Measurements from ENCODE around the gene ACBD4. TPM values are rescaled to one million over a fixed set of nuclear protein-coding genes. Genes with fewer than 3 reads are reported as not detected.
A peak's percentile ranks its signal among the peaks of the same experiment; 100 is the strongest.

The ACBD4 gene
- polyA plus RNA-seq, 1 of the 3 experiments (the other 2 are of a cell fraction): 15.8 TPM

GRCh38 chr17:45087978-45088377, 47.5 kb upstream of the ACBD4 start:
- DNase-seq: no peak
- Histone ChIP-seq H3K36me3 (replicated peaks in 1 of 2; ENCODE audit: control insufficient read depth in 1 of 2, insufficient read depth in 2 of 2, low read length in 1 of 2) (peaks cover 42 to 57% of the 10 kb centered on the region in 2 experiments), H3K4me2 (0 out of 2 replicates have a peak overlapping the region, but pooled peaks have one; percentile 3), H3K9ac (no peak overlapping the region), H2AFZ (ENCODE audit: low read depth) (no peak overlapping the region), H3K4me1 (ENCODE audit: control insufficient read depth in 1 of 2, insufficient read depth in 2 of 2, low read depth in 1 of 2, low read length in 1 of 2) (no peaks in the 10 kb centered on the region; a peak in 1 of 4 replicates), H3K27ac (ENCODE audit: low read depth in 2 of 2, low read length in 1 of 2) (peak overlapping the region in 1 of 2 experiments; percentile 37; a peak in 1 of 4 replicates), H3K27me3 (ENCODE audit: insufficient read depth) (no peaks in the 10 kb centered on the region), H4K20me1 (ENCODE audit: insufficient read depth) (no peaks in the 10 kb centered on the region), H3K9me3 (no peaks in the 10 kb centered on the region), H3F3A (replicated peaks; ENCODE audit: insufficient read depth) (peaks cover 37% of the 10 kb centered on the region), H3K4me3 (ENCODE audit: low read depth in 2 of 2, low read length in 1 of 2) (no peak overlapping the region), H3K9me2 (no peaks in the 10 kb centered on the region), H3K79me2 (ENCODE audit: insufficient read depth) (peaks cover 35% of the 10 kb centered on the region)
- ChIA-PET CTCF (interaction anchor here (0.8 to 14.8 kb wide), 6 partner anchors 8 to 168 kb away, joined by 3 to 194 read pairs (median 8); partner anchors contain the start of genes ACBD4 and PLCD3), POLR2A (no interaction called here)
- TF ChIP-seq EP300 (IDR thresholded peaks at IDR 0.05; ENCODE audit: borderline replicate concordance in 1 of 2, low read depth in 1 of 2, low read length in 1 of 2) (no peak), TEAD4 (IDR thresholded peaks at IDR 0.05; ENCODE audit: borderline replicate concordance, insufficient read depth) (no peak), REST (IDR thresholded peaks at IDR 0.05; ENCODE audit: low read depth, low read length) (no peak), TCF12 (IDR thresholded peaks at IDR 0.05) (no peak), USF1 (IDR thresholded peaks at IDR 0.05; ENCODE audit: borderline replicate concordance, low read depth) (no peak), YY1 (IDR thresholded peaks at IDR 0.05; ENCODE audit: low read depth) (no peak), CHD2 (IDR thresholded peaks at IDR 0.05; ENCODE audit: low read length, partially characterized antibody) (no peak), NFIC (IDR thresholded peaks at IDR 0.05; ENCODE audit: borderline replicate concordance) (no peak), EZH2phosphoT487 (IDR thresholded peaks at IDR 0.05; ENCODE audit: borderline replicate concordance, low read depth) (no peak), RCOR1 (IDR thresholded peaks at IDR 0.05; ENCODE audit: low read length) (no peak), IRF3 (IDR thresholded peaks at IDR 0.05; ENCODE audit: low read depth, low read length) (no peak), MEF2A (IDR thresholded peaks at IDR 0.05; ENCODE audit: borderline replicate concordance, low read depth) (no peak), PBX3 (IDR thresholded peaks at IDR 0.05) (no peak), POLR2AphosphoS5 (IDR thresholded peaks at IDR 0.05; ENCODE audit: low read depth, low read length) (no peak), TAF1 (IDR thresholded peaks at IDR 0.05; ENCODE audit: borderline replicate concordance, low read depth, low read length) (no peak), FOXM1 (IDR thresholded peaks at IDR 0.05; ENCODE audit: low read depth) (no peak), FOXJ3 (CRISPR knock-in tag; IDR thresholded peaks at IDR 0.05) (no peak), NRF1 (IDR thresholded peaks at IDR 0.05; ENCODE audit: low read depth, low read length) (no peak)
- 100% methylated on average over 2 of the region's 5 CpGs for WGBS (ENCODE audit: low lambda C conversion rate)

All from SK-N-SH (cell line).